GM23338 (cell line): ENCODE data around the gene NPHP4.

ENCODE experiments used
- CREB1 ChIP-seq: fragments of 250-450 bp; sonication (Bioruptor Pico); IDR thresholded peaks from 2 replicates; pipeline ENCODE4 v1.5.0; 2020; ENCODE audit warnings: low read depth, mild to moderate bottlenecking, moderate library complexity
- EZH2 ChIP-seq: fragments of 200-600 bp; sonication (generic); IDR thresholded peaks from one replicate; pipeline ENCODE4 v1.8.0; 2017; ENCODE audit warnings: antibody characterized with exemption, mild to moderate bottlenecking, low read depth; ENCODE audit not compliant: unreplicated experiment
- EZH2phosphoT487 ChIP-seq: fragments of 200-600 bp; sonication (generic); IDR thresholded peaks from one replicate; pipeline ENCODE4 v1.8.1; 2018; ENCODE audit warnings: antibody characterized with exemption; ENCODE audit not compliant: unreplicated experiment
- JUNB ChIP-seq: IDR thresholded peaks from one replicate; pipeline ENCODE4 v1.6.1; 2016; ENCODE audit warnings: antibody characterized with exemption; ENCODE audit not compliant: unreplicated experiment
- NANOG ChIP-seq: IDR thresholded peaks from 2 replicates; pipeline ENCODE4 v1.6.1; 2016; ENCODE audit warnings: antibody characterized with exemption, borderline replicate concordance
- POLR2AphosphoS5 ChIP-seq: IDR thresholded peaks from 2 replicates; pipeline ENCODE4 v1.6.1; 2016; ENCODE audit warnings: antibody characterized with exemption, low read depth
- ZNF331 ChIP-seq: fragments of 250-450 bp; sonication (Bioruptor Pico); IDR thresholded peaks from 2 replicates; pipeline ENCODE4 v1.5.0; 2020; ENCODE audit warnings: low read depth, mild to moderate bottlenecking, moderate library complexity
- TF ChIP-seq, protein P1 (sequence below), 2 experiments: fragments of 200-600 bp in 1 of 2; sonication (generic) in 1 of 2; conservative IDR thresholded peaks; 2 replicates each; pipeline versions ENCODE4 v1.5.1 to v1.6.1; 2016 to 2017; ENCODE audit warnings: antibody characterized with exemption in 2 of 2, low read depth in 2 of 2, mild to moderate bottlenecking in 2 of 2, moderate library complexity in 1 of 2
- TF ChIP-seq, protein P2 (sequence below): fragments of 250-450 bp; sonication (Bioruptor Pico); IDR thresholded peaks from 2 replicates; pipeline ENCODE4 v1.5.0; 2020; ENCODE audit warnings: mild to moderate bottlenecking, moderate library complexity

DNA sequence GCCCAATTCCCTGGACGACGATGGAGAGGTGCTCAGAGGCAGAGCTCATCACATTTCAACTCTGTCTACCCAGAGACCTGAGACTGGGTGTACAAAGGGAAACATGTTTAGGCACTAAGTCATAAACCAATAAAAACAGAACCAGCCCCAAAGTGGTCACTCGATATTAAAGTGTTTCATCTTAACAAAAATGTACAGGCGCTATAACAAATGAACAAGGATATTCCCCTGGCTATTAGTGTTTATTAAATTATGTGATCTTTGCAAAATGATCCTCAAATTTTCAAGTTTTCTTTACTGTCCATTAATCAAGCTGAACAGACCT lies 43.6 kb downstream of the NPHP4 start:
- TF ChIP-seq, protein P1, sequence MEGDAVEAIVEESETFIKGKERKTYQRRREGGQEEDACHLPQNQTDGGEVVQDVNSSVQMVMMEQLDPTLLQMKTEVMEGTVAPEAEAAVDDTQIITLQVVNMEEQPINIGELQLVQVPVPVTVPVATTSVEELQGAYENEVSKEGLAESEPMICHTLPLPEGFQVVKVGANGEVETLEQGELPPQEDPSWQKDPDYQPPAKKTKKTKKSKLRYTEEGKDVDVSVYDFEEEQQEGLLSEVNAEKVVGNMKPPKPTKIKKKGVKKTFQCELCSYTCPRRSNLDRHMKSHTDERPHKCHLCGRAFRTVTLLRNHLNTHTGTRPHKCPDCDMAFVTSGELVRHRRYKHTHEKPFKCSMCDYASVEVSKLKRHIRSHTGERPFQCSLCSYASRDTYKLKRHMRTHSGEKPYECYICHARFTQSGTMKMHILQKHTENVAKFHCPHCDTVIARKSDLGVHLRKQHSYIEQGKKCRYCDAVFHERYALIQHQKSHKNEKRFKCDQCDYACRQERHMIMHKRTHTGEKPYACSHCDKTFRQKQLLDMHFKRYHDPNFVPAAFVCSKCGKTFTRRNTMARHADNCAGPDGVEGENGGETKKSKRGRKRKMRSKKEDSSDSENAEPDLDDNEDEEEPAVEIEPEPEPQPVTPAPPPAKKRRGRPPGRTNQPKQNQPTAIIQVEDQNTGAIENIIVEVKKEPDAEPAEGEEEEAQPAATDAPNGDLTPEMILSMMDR (conservative IDR thresholded peaks at IDR 0.05; ENCODE audit: low read depth in 2 of 2), result no peak
- no peak for TF ChIP-seq POLR2AphosphoS5
- TF ChIP-seq EZH2phosphoT487, result no peak
- no peak for TF ChIP-seq JUNB
- TF ChIP-seq CREB1, result no peak
- no peak for TF ChIP-seq EZH2
- no peak for TF ChIP-seq ZNF331 (CRISPR knock-in tag)
- TF ChIP-seq, protein P2, sequence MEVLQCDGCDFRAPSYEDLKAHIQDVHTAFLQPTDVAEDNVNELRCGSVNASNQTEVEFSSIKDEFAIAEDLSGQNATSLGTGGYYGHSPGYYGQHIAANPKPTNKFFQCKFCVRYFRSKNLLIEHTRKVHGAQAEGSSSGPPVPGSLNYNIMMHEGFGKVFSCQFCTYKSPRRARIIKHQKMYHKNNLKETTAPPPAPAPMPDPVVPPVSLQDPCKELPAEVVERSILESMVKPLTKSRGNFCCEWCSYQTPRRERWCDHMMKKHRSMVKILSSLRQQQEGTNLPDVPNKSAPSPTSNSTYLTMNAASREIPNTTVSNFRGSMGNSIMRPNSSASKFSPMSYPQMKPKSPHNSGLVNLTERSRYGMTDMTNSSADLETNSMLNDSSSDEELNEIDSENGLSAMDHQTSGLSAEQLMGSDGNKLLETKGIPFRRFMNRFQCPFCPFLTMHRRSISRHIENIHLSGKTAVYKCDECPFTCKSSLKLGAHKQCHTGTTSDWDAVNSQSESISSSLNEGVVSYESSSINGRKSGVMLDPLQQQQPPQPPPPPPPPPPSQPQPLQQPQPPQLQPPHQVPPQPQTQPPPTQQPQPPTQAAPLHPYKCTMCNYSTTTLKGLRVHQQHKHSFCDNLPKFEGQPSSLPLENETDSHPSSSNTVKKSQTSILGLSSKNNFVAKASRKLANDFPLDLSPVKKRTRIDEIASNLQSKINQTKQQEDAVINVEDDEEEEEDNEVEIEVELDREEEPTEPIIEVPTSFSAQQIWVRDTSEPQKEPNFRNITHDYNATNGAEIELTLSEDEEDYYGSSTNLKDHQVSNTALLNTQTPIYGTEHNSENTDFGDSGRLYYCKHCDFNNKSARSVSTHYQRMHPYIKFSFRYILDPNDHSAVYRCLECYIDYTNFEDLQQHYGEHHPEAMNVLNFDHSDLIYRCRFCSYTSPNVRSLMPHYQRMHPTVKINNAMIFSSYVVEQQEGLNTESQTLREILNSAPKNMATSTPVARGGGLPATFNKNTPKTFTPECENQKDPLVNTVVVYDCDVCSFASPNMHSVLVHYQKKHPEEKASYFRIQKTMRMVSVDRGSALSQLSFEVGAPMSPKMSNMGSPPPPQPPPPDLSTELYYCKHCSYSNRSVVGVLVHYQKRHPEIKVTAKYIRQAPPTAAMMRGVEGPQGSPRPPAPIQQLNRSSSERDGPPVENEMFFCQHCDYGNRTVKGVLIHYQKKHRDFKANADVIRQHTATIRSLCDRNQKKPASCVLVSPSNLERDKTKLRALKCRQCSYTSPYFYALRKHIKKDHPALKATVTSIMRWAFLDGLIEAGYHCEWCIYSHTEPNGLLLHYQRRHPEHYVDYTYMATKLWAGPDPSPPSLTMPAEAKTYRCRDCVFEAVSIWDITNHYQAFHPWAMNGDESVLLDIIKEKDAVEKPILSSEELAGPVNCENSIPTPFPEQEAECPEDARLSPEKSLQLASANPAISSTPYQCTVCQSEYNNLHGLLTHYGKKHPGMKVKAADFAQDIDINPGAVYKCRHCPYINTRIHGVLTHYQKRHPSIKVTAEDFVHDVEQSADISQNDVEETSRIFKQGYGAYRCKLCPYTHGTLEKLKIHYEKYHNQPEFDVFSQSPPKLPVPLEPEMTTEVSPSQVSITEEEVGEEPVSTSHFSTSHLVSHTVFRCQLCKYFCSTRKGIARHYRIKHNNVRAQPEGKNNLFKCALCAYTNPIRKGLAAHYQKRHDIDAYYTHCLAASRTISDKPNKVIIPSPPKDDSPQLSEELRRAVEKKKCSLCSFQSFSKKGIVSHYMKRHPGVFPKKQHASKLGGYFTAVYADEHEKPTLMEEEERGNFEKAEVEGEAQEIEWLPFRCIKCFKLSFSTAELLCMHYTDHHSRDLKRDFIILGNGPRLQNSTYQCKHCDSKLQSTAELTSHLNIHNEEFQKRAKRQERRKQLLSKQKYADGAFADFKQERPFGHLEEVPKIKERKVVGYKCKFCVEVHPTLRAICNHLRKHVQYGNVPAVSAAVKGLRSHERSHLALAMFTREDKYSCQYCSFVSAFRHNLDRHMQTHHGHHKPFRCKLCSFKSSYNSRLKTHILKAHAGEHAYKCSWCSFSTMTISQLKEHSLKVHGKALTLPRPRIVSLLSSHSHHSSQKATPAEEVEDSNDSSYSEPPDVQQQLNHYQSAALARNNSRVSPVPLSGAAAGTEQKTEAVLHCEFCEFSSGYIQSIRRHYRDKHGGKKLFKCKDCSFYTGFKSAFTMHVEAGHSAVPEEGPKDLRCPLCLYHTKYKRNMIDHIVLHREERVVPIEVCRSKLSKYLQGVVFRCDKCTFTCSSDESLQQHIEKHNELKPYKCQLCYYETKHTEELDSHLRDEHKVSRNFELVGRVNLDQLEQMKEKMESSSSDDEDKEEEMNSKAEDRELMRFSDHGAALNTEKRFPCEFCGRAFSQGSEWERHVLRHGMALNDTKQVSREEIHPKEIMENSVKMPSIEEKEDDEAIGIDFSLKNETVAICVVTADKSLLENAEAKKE (CRISPR knock-in tag), result no peak
- no peak for TF ChIP-seq NANOG
